Ureter (tissue), 1 donor: ENCODE measurements around the gene ZFP36. TPM values are rescaled to one million over a fixed set of nuclear protein-coding genes. Genes with fewer than 3 reads are reported as not detected.

Experiments used
- DNase-seq: peaks from one replicate; pipeline ENCODE4 v3.0.0-alpha.2; 2020; ENCODE audit warnings: low spot score
- total RNA-seq: library from RNA; stranded (reverse); gene quantifications from one replicate; pipeline ENCODE4 v1.2.4, GENCODE V29; 2023
- donor health status: DM: yes; HTN: yes; CAD: no.

ZFP36 gene
- total RNA-seq, 1 donor from 2014 or later: 230 TPM

DNA sequence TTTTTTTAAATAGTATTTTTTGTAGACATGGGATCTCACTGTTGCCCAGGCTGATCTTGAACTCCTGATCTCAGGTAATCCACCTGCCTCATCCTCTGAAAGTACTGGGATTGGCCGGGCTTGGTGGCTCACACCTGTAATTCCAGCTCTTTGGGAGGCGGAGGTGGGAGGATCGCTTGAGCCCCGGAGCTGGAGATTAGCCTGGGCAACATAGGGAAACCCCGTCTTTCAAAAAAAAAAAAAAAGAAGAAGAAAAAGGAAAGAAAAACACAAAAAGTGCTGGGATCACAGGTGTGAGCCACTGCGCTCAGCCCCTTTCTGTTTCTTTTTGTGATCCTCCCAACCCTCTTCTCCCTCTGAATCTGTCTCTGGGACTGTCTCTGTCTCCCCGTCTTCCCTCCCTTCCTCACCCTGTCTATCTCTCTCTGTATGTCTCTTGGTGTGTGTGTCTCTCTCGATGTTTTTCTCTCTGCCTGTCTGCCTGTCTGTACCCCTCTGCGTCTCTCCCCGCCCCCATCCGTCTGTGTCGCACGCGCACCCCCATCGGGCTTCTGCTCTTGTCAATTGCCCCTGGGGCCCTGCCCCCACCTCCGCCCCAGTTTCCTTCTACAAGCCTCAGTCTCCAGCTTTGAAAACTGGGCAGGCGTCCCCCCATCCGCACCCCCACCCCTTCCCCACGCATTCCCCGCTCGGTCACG lies 540 bp upstream of the ZFP36 start:
- DNase-seq: no peak

DNA sequence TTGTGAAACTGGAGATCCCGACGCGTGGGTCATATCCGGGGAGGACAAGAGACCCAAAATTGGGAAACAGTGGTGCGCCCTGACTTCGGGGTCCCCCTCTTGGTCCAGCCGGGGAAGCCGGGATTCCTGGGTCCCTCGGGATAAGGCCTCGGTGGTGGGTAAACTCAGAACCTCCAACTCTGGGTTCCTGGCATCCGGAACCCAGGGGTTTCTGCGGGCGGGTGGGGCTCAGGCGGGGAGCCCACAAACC lies 688 bp downstream of the ZFP36 start:
- peak; percentile 85 for DNase-seq

DNA sequence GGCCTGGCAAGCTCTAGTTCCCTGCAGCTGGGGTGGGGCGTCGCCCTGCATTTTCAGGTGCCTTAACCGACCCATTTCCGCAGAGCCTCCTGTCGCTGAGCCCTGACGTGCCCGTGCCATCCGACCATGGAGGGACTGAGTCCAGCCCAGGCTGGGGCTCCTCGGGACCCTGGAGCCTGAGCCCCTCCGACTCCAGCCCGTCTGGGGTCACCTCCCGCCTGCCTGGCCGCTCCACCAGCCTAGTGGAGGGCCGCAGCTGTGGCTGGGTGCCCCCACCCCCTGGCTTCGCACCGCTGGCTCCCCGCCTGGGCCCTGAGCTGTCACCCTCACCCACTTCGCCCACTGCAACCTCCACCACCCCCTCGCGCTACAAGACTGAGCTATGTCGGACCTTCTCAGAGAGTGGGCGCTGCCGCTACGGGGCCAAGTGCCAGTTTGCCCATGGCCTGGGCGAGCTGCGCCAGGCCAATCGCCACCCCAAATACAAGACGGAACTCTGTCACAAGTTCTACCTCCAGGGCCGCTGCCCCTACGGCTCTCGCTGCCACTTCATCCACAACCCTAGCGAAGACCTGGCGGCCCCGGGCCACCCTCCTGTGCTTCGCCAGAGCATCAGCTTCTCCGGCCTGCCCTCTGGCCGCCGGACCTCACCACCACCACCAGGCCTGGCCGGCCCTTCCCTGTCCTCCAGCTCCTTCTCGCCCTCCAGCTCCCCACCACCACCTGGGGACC lies 1.2 kb downstream of the ZFP36 start:
- DNase-seq: peak; percentile 68

DNA sequence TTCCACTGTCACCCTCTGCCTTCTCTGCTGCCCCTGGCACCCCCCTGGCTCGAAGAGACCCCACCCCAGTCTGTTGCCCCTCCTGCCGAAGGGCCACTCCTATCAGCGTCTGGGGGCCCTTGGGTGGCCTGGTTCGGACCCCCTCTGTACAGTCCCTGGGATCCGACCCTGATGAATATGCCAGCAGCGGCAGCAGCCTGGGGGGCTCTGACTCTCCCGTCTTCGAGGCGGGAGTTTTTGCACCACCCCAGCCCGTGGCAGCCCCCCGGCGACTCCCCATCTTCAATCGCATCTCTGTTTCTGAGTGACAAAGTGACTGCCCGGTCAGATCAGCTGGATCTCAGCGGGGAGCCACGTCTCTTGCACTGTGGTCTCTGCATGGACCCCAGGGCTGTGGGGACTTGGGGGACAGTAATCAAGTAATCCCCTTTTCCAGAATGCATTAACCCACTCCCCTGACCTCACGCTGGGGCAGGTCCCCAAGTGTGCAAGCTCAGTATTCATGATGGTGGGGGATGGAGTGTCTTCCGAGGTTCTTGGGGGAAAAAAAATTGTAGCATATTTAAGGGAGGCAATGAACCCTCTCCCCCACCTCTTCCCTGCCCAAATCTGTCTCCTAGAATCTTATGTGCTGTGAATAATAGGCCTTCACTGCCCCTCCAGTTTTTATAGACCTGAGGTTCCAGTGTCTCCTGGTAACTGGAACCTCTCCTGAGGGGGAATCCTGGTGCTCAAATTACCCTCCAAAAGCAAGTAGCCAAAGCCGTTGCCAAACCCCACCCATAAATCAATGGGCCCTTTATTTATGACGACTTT lies 2.0 kb downstream of the ZFP36 start:
- no peak for DNase-seq

DNA sequence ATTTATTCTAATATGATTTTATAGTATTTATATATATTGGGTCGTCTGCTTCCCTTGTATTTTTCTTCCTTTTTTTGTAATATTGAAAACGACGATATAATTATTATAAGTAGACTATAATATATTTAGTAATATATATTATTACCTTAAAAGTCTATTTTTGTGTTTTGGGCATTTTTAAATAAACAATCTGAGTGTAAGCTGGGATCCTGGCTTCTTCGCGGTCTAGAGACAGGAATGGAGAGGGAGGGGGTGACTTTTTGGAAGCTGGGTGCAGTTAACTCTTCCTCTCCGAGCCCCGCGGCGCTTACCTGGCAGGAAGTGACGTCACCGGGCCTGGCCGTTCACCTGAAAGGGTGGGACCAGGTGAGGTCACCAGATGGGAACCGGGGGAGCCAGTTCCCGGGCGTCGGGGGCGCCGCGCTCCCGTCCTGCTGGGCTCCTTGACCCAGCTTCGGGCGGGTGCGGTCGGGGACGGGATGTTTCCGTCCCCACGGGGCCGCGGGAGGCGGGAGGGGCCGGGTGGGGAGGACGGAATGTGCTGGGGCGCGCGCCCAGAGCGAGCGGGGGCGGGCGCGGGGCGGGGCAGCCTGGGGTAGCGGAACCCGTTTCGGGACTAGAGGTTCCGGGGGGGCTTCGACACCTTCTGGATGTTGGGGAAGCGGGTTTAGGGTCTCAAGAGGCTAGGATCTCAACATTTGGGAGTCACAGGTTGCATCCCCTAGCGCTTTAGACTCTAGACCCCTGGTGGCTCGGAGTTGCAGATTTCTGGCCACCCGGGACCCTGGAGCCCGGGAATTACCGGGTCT lies 2.8 kb downstream of the ZFP36 start:
- DNase-seq: peak; percentile 96

DNA sequence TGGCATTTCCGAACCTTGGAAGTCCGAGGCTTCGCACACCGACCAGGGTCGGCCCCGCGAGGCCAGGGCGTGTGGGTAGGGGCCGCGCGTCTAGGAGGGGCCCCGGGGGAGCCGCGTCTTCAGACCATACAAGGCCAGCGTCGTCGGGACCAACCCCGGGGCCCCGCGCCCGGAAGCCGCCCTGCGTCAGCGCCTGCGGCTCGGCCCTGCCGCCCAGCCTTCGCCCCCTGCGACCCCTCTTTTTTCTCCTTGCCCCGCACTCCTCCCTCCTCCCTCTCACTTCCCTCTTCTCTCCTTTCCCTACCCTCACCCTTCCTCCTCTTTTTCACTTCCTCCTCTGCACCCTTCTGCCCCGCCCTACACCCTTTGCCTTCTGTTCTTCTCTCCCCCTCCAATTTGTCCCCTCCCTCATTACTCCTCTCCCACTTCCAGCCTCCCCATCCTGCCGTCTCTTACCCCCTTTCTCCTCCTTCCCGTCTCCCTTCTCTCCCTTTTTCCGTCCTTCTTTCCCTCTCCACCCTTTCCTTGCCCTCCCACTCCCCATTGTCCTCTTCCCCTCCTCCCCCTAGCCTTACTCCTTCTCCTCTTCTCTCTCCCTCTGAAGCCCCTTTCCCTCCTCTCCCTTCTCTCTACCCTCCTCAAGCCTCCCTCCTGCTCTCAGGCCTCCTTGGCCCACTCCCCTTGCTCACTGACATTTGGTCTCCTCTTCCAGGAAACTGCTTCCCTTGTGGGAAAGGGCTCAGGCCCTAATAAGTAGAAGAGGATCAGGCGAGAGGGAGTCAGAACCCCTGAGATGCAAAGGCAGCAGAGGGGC lies 3.6 kb downstream of the ZFP36 start:
- peak; percentile 88 for DNase-seq

DNA sequence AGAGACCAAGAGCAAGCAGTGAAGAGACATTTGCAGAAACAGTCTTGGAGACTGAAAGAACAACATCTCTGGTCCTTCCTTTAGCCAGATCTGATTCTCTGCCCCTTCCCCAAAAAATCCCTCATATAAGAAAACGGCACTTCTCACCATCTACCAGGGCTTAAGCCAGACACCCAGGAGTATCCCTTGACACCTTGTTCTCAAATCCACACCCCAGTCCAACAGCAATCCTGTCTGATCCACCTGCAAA lies 4.1 kb downstream of the ZFP36 start:
- DNase-seq: no peak

DNA sequence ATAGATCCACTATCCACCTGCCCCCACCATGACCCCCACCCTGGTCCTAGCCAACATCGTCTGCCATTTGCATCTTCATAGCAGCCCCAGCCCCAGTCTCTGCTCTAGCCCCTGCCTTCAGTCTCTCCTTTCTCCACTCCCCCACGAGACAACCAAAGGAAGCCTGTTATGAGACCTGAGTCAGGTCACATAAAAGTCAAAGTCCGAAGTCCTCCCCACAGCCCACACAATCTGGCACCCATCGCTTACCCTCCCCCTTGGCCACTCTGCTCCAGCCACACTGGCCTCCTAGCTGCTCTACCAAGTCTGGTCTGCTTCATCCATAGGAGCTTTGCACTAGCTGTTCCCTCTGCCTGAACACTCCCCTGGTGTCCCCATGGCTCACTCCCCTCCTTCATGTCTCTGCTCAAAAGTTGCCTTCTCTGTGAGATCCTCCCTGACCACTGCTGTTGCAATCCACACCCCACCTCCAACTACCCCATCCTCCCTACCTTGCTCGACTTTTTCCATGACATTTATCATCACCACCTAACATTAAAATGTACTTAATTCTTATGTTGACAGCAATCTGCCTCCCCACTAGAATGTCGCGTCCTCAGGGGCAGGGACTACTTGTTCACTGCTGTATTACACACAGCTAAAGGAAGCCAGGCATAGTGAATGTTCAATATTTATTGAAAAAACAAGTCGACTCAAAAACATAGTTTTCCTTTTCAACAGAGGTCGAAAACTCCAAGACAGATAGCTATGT lies 4.6 kb downstream of the ZFP36 start:
- DNase-seq: peak; percentile 69

DNA sequence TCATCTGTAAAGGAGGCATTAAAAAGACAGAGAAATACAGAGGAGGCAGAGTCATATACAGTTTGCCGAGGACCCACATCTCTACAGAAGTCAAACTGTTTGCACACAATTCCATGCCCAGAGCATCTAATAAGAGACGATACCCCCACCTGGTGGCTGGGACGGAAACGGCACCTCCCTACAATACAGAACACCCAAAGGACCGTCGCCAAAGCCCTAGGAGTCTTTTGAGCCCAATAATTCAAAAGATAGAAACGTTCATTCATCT lies 5.1 kb downstream of the ZFP36 start:
- DNase-seq: peak; percentile 95

DNA sequence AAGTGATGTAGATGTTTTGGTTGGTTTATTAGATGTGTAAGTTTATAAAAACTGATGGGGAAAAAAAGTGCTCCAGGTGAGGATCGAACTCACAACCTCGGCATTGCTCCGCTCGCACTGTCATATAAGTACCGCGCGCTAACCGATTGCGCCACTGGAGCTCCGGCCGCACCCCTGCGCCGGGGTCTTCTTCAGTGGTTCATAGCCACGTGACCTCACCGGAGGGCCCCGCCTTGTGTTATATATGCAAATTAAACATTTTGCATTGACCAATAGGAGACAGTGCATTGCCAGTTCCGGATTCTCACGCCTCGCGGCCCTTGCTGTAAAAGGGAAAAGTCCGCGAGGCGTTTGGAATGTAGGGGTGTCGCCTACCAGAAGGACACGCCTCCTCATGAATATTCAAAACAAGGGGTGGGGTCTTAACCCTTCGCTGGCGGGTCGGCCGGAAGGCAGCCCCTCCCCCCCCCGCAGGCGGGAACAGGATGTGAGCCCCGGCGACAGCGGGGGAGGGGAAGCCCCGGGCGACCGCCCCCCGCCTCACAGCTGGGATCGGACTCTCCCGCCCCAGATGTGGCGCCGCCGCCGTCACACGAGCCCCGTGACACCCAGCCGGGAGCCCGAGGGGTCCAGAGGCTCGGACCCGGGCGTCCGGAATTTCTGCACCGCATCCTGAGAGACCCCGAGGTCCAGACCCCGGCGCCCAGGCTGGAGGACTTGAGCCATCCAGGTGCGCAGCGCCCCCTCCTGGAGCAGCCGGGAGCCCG lies 5.6 kb downstream of the ZFP36 start, which contains the start of gene PLEKHG2:
Gene PLEKHG2 (plus strand): TSS at position 570 of the 767 bp plus-strand sequence. CDS start 1,418 bp downstream, outside the sequence.
- DNase-seq: peak; percentile 99

DNA sequence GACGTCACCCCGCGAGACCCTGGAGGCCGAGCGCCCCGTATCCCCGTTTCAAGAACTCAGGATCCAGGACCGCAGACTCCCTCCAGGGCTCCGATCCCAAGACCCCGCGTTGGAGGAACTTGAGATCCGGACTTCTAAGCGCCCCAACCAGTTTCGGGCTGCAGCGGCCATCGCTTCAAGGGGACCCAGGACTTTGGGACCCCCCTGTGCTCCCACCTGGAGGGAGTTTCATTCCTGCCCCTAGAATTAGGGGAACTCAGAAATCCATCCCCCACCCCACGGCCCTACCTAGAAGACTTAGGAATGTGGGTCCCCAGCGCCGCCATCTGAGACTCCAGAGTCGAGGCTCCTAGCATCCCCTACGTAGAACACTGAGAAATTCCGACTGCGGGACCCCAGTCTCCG lies 6.2 kb downstream of the ZFP36 start:
- no peak for DNase-seq

DNA sequence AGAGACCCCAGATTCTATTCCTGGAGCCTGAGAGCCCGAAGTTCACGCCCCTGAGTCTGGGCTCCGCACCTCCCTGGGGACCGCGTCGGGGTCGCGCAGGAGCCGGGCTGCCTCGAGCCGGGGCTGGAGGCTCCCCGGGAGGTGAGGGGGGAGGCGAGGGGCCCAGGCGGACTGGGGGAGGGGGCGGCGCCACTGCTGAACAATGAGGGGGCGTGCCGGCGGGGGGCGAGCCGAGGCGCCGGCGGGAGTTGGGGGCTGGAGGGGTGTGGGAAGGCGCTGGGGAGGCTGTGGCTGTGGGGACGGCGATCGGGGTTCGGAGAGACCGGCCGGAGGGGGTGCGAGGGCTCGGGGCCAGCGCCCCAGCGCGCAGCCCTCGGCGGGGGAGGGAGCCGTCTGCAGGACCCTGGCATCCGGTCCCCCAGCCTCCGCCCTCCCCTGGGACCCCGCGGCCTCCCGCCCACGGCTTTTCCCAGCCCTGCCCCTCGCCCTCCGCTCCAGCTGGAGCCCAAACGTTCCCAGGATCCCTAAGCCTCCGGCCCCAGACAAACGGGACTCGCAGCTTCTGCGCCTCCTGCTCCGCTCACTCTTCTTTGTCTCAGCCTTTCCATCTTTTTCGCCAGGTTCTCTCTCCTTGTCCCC lies 6.7 kb downstream of the ZFP36 start:
- DNase-seq: peak; percentile 75

DNA sequence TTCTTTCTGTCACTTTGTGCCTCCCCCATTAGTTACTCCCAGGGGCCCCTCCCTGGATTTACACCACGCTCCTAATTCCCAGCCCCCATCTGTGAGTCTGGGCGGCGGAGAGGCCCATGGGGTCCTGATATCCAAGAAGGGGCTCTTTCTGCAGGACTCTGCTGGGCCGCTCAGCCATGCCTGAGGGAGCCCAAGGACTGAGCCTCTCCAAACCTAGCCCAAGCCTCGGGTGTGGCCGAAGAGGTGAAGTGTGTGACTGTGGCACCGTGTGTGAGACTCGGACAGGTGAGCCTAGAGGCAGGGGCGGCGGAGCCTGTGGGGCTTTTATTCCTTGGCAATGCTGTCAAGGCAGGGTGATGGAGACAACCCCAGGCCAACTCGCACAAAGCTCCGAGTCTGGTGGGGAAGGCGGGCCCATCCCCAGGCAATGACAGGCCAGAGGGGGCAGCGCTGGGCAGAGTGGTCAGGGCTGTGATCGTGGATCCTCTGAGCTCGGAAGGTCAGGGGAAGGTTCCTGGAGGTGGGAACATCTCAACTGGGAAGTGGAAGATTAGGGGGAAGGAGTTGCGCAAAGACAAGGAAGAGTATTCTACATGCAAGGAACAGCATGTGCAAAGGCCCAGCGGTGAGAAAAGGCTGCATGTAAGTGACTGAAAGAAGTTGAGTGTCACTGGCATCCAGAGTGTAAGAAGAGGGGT lies 7.4 kb downstream of the ZFP36 start:
- no peak for DNase-seq

DNA sequence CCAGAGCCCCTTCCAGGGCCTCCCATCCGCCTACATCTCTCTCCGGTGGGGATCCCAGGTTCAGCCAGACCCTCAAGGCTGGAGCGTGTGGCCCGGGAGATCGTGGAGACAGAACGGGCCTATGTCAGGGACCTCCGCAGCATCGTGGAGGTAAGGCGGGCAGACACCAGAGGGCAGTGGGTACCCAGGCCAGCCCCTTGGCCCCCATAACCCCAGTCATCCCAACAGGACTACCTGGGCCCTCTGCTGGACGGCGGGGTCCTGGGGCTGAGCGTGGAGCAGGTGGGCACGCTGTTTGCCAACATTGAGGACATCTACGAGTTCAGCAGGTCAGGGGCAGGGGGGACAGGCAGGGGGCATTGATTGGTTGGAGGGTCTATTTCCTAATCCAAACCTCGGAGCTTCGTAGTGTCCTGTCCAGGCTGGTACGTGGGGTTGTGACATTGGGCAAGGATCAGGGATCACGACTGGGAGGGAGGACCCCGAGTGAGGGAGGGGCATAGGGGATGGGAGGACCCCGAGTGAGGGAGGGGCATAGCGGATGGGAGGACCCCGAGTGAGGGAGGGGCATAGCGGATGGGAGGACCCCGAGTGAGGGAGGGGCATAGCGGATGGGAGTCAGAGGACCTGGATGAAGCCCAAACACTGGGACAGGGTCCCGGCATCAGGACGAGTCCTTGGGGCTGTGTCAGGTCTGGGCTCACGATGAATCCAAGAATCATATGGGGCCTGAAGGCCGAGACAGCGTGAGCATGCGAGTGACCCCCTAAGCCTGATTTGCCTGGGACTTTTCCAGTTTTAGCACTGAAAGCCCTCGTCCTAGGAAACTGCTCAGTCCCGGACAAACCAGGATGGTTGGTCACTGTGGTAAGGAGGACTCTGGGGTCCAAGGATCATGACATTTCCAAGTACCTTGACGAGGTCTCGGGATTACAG lies 8.7 kb downstream of the ZFP36 start:
- no peak for DNase-seq

DNA sequence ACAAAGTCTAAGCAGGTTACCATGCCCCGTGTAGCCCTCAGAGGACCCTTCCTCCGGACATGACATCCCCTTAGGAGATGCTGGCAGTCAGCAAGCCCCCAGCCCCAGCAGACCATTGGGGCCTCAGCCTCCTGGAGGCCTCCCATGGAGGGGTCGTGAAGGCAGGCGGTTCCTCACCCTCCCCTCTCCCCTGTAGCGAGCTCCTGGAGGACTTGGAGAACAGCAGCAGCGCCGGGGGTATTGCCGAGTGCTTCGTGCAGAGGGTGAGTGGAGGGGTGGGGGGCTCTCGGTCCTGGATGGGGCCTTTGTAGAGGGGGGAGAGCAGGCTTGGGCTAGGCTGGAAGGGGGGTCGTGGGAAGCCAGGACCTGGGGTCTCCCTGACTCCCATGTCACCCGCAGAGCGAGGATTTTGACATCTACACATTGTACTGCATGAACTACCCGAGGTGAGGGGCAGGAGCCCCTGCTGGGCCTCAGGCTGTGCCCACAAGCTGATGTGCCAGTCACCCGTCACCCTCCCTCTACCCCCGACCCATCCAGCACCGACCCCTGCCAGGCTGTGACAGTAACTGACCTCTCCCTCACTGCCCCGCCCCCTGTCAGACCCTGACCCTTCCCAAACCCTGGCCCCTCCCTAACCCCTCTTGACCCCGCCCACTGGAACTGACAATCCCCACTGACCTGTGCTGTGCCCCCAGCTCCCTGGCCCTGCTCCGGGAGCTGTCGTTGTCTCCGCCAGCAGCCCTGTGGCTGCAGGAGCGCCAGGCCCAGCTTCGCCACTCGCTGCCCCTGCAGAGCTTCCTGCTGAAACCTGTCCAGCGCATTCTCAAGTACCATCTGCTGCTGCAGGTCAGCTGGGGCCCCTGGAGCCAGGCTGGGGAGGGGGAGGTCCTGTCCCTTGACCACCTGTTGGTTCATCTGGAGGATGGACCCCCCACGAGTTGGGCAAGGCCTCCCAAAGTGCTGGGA lies 9.8 kb downstream of the ZFP36 start:
- no peak for DNase-seq

DNA sequence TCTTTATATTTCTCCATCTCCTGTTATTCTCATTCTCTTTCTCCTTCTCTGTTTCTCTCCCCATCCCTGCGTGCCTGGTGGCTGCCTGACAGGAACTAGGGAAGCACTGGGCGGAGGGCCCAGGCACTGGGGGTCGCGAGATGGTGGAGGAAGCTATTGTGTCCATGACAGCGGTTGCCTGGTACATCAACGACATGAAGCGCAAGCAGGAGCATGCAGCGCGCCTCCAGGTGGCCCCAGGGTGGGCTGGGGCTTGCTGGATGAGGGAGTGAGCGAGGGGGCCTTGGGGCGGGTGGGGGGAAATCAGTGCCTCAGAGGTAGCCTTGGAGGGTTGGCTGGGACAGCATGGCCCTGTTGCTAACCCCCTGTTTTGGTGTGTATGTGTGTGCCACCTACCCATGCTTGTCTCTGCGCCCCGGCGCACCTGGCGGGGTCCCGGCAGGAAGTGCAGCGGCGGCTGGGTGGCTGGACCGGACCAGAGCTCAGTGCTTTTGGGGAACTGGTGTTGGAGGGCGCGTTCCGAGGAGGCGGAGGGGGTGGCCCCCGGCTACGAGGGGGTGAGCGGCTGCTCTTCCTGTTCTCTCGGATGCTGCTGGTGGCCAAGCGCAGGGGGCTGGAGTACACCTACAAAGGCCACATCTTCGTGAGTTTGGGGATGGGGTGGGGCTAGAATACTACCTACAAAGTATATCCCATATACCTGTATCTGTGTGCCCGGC lies 11.0 kb downstream of the ZFP36 start:
- DNase-seq: no peak
